MCF 10A (cell line): ENCODE results near the gene SYDE2. TPM values are rescaled to one million over a fixed set of nuclear protein-coding genes. Genes with fewer than 3 reads are reported as not detected.

Experiments used
- BruUV-seq: library from RNA; stranded (reverse); fragments of 400-500 nt; replicated peaks from 2 replicates; lab custom pipeline; 2021; lab: Mats Ljungman, UMichigan
- CTCF ChIA-PET: fragments of 300-600 bp; sonication (Branson Sonifier 250); formaldehyde crosslinking; extraction: SDS; loops from one replicate; lab custom pipeline; 2021; ENCODE audit warnings: antibody characterized with exemption, inconsistent platforms; lab: Yijun Ruan, JAX
- POLR2A ChIA-PET: fragments of 300-600, 350-650 bp; sonication (Branson Sonifier 250); formaldehyde crosslinking; extraction: SDS; loops from one replicate; lab custom pipeline; 2020; ENCODE audit warnings: antibody characterized with exemption, inconsistent platforms; lab: Yijun Ruan, JAX
- DNase-seq: peaks from one replicate; pipeline ENCODE4 v3.0.0-alpha.2; 2018; ENCODE audit not compliant: unreplicated experiment
- H3K27ac Mint-ChIP-seq: one replicate; pipeline ENCODE4 v1.8.0; 2022; ENCODE audit warnings: mild to moderate bottlenecking, low read depth, mixed read lengths; ENCODE audit not compliant: unreplicated experiment
- H3K27me3 Mint-ChIP-seq: one replicate; pipeline ENCODE4 v1.8.0; 2022; ENCODE audit warnings: mixed read lengths; ENCODE audit not compliant: insufficient read depth, unreplicated experiment
- H3K36me3 Mint-ChIP-seq: one replicate; pipeline ENCODE4 v1.8.0; 2022; ENCODE audit warnings: mild to moderate bottlenecking, moderate library complexity, mixed read lengths; ENCODE audit not compliant: insufficient read depth, unreplicated experiment
- H3K4me1 Mint-ChIP-seq: one replicate; pipeline ENCODE4 v1.8.0; 2022; ENCODE audit warnings: mixed read lengths; ENCODE audit not compliant: insufficient read depth, unreplicated experiment
- H3K4me3 Mint-ChIP-seq: one replicate; pipeline ENCODE4 v1.8.0; 2022; ENCODE audit warnings: mild to moderate bottlenecking, moderate library complexity, mixed read lengths; ENCODE audit not compliant: unreplicated experiment
- H3K9me3 Mint-ChIP-seq: one replicate; pipeline ENCODE4 v1.8.0; 2022; ENCODE audit warnings: mixed read lengths; ENCODE audit not compliant: unreplicated experiment
- CTCF ChIP-seq: fragments of 200-600 bp; IDR thresholded peaks from one replicate; pipeline ENCODE4 v1.8.0; 2022; ENCODE audit warnings: antibody characterized with exemption, mild to moderate bottlenecking; ENCODE audit not compliant: unreplicated experiment
- intact Hi-C: fragments of 100-400 bp; cut with micrococcal nuclease; formaldehyde crosslinking; loops from 2 replicates; pipeline ENCODE4 v1.14.1; 2022
- total RNA-seq: library from RNA; stranded (reverse); gene quantifications from 2 replicates; pipeline ENCODE4 v1.2.3, GENCODE V29; 2022

Gene SYDE2
- total RNA-seq, 1 experiment from 2014 or later: 5.9 TPM

- no peak for DNase-seq
- Mint-ChIP-seq H3K4me1 (no peaks in the 10 kb centered on the region), H3K9me3 (no peaks in the 10 kb centered on the region), H3K27me3 (peaks cover 11% of the 10 kb centered on the region), H3K27ac (no peak overlapping the region), H3K36me3 (no peaks in the 10 kb centered on the region), H3K4me3 (no peak overlapping the region)
- ChIA-PET POLR2A (interaction anchor here (0.9 to 1.7 kb wide), 2 partner anchors 8 to 33 kb away, joined by 3 to 4 read pairs; no protein-coding TSS in a partner anchor), CTCF (interaction anchor here (1.0 to 1.9 kb wide), 2 partner anchors 38 to 43 kb away, joined by 5 read pairs; partner anchors contain the start of gene C1orf52)
- intact Hi-C loops: no loop called here
- no peak for TF ChIP-seq CTCF
- BruUV-seq: no TSS peak
These were observed 15.9 kb upstream of the SYDE2 start for GRCh38 chr1:85216697-85217096.

GRCh38 chr1:85214654-85215053, 13.8 kb upstream of the SYDE2 start:
- TF ChIP-seq CTCF: no peak
- Mint-ChIP-seq H3K36me3 (no peaks in the 10 kb centered on the region), H3K4me1 (no peaks in the 10 kb centered on the region), H3K9me3 (no peaks in the 10 kb centered on the region), H3K4me3 (no peak overlapping the region), H3K27me3 (peaks cover 11% of the 10 kb centered on the region), H3K27ac (no peak overlapping the region)
- ChIA-PET CTCF (interaction anchor here (1.0 kb wide), 1 partner anchor 105 kb away, joined by 4 read pairs; no protein-coding TSS in a partner anchor), POLR2A (interaction anchor here (0.7 kb wide), 1 partner anchor 13 kb away, joined by 3 read pairs; no protein-coding TSS in a partner anchor)
- BruUV-seq: no TSS peak
- no peak for DNase-seq
- intact Hi-C loops: no loop called here

GRCh38 chr1:85208488-85208887, 7.7 kb upstream of the SYDE2 start:
- ChIA-PET CTCF (no interaction called here), POLR2A (interaction anchor here (0.6 kb wide), 1 partner anchor 13 kb away, joined by 9 read pairs; no protein-coding TSS in a partner anchor)
- no peaks in the 10 kb centered on the region for H3K27me3 Mint-ChIP-seq
- intact Hi-C loops: no loop called here
- H3K27ac Mint-ChIP-seq: peak overlapping the region; percentile 76
- H3K9me3 Mint-ChIP-seq: no peaks in the 10 kb centered on the region
- no peak for DNase-seq
- H3K36me3 Mint-ChIP-seq: no peaks in the 10 kb centered on the region
- peaks cover 8% of the 10 kb centered on the region for H3K4me1 Mint-ChIP-seq
- TF ChIP-seq CTCF: no peak
- H3K4me3 Mint-ChIP-seq: no peak overlapping the region
- no TSS peak for BruUV-seq

- Mint-ChIP-seq H3K36me3 (no peaks in the 10 kb centered on the region), H3K27ac (no peak overlapping the region), H3K4me1 (peaks cover 8% of the 10 kb centered on the region), H3K27me3 (no peaks in the 10 kb centered on the region), H3K4me3 (no peak overlapping the region), H3K9me3 (no peaks in the 10 kb centered on the region)
- ChIA-PET CTCF (interaction anchor here (1.0 to 2.2 kb wide), 2 partner anchors 51 to 93 kb away, joined by 3 to 7 read pairs; no protein-coding TSS in a partner anchor), POLR2A (interaction anchor here (0.6 to 1.2 kb wide), 2 partner anchors 51 to 232 kb away, joined by 3 read pairs; no protein-coding TSS in a partner anchor)
- intact Hi-C loops: no loop called here
- DNase-seq: peak; percentile 35
- no peak for TF ChIP-seq CTCF
- BruUV-seq: no TSS peak
These were observed 2.9 kb upstream of the SYDE2 start for GRCh38 chr1:85203573-85204171.
